Measurements from ENCODE around the gene SERPINB6. TPM values are rescaled to one million over a fixed set of nuclear protein-coding genes. Genes with fewer than 3 reads are reported as not detected.
"Not testable (repeated sequence)": the region's sequence is repeated elsewhere in the genome, so short reads cannot be mapped to it uniquely, and the experiment has no call there.

SERPINB6 gene
- polyA plus RNA-seq, 1 of the 3 experiments (the other 2 are of a cell fraction) = 102 TPM

GRCh38 chr6:2976060-2976459 is 4.7 kb upstream of the SERPINB6 start:
- H3K27ac ChIP-seq (ENCODE audit: low read depth in 2 of 2, low read length in 1 of 2) = peak overlapping the region in 1 of 2 experiments; percentile 86; a peak in 2 of 4 replicates
- H3K4me3 ChIP-seq (ENCODE audit: low read depth in 2 of 2, low read length in 1 of 2) = no peak overlapping the region
- no peaks in the 10 kb centered on the region for H4K20me1 ChIP-seq (ENCODE audit: insufficient read depth)
- no peaks in the 10 kb centered on the region for H3K9me3 ChIP-seq
- no peaks in the 10 kb centered on the region for H3K9me2 ChIP-seq
- 90% methylated on average over 5 of the region's 5 CpGs for WGBS (ENCODE audit: low lambda C conversion rate)
- CTCF ChIA-PET = interaction anchor here (0.9 to 3.7 kb wide), 2 partner anchors 11 to 24 kb away, joined by 4 to 27 read pairs; no protein-coding TSS in a partner anchor
- peaks cover 4 to 14% of the 10 kb centered on the region in 2 experiments; a peak in 2 of 4 replicates for H3K4me1 ChIP-seq (ENCODE audit: control insufficient read depth in 1 of 2, insufficient read depth in 2 of 2, low read depth in 1 of 2, low read length in 1 of 2)
- H3K27me3 ChIP-seq (ENCODE audit: insufficient read depth) = no peaks in the 10 kb centered on the region
- peaks cover 9% of the 10 kb centered on the region for H3K79me2 ChIP-seq (ENCODE audit: insufficient read depth)
- H3K4me2 ChIP-seq = peak overlapping the region; percentile 59; the same call in 1 of the 2 replicates
- peak overlapping the region; percentile 67 for H3K9ac ChIP-seq
- POLR2A ChIA-PET = no interaction called here
- TF ChIP-seq FOSL2 (IDR thresholded peaks at IDR 0.05; ENCODE audit: borderline replicate concordance, low read depth) (no peak), USF1 (IDR thresholded peaks at IDR 0.05; ENCODE audit: borderline replicate concordance, low read depth) (no peak), RCOR1 (IDR thresholded peaks at IDR 0.05; ENCODE audit: low read length) (no peak), NFIC (IDR thresholded peaks at IDR 0.05; ENCODE audit: borderline replicate concordance) (no peak), TAF1 (IDR thresholded peaks at IDR 0.05; ENCODE audit: borderline replicate concordance, low read depth, low read length) (no peak), FOXM1 (IDR thresholded peaks at IDR 0.05; ENCODE audit: low read depth) (no peak), RXRA (IDR thresholded peaks at IDR 0.05; ENCODE audit: borderline replicate concordance, low read depth) (no peak)
- H3K36me3 ChIP-seq (replicated peaks in 1 of 2; ENCODE audit: control insufficient read depth in 1 of 2, insufficient read depth in 2 of 2, low read length in 1 of 2) = no peaks in the 10 kb centered on the region
- H2AFZ ChIP-seq (ENCODE audit: low read depth) = peak overlapping the region; percentile 72; the same call in 1 of the 2 replicates
- no peak for DNase-seq
- H3F3A ChIP-seq (replicated peaks; ENCODE audit: insufficient read depth) = peaks cover 20% of the 10 kb centered on the region

DNA sequence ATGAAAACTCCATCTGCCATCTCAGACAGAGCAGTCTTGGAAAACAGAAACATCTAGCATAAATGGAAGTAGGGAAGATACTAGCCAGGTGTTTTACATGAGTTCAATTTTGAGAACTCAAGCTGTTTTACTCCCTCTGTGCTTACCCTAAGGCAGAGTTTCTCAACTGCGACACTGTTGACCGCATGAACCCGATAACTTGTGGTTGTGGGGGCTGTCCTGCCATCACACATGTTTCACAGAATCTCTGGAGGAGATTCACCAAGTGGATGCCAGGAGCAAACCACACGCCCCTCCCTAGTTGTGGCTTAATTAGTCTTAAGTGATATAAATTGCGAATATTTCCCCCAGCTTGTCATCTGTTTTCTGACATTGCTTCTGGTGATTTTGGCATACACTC is 2.3 kb upstream of the SERPINB6 start:
- H3F3A ChIP-seq (replicated peaks; ENCODE audit: insufficient read depth) = peaks cover 31% of the 10 kb centered on the region
- no peaks in the 10 kb centered on the region for H3K9me3 ChIP-seq
- peaks cover 10 to 20% of the 10 kb centered on the region in 2 experiments; a peak in 3 of 4 replicates for H3K4me1 ChIP-seq (ENCODE audit: control insufficient read depth in 1 of 2, insufficient read depth in 2 of 2, low read depth in 1 of 2, low read length in 1 of 2)
- DNase-seq = no peak
- H3K4me2 ChIP-seq = no peak overlapping the region
- no peak for TF ChIP-seq TEAD4 (IDR thresholded peaks at IDR 0.05; ENCODE audit: borderline replicate concordance, insufficient read depth)
- TF ChIP-seq GABPA (IDR thresholded peaks at IDR 0.05; ENCODE audit: low read depth) = no peak
- TF ChIP-seq ELF1 (IDR thresholded peaks at IDR 0.05) = no peak
- TF ChIP-seq REST (IDR thresholded peaks at IDR 0.05; ENCODE audit: low read depth, low read length) = no peak
- TF ChIP-seq RXRA (IDR thresholded peaks at IDR 0.05; ENCODE audit: borderline replicate concordance, low read depth) = no peak
- no peak for TF ChIP-seq POLR2AphosphoS5 (IDR thresholded peaks at IDR 0.05; ENCODE audit: low read depth, low read length)
- TF ChIP-seq MEF2A (IDR thresholded peaks at IDR 0.05; ENCODE audit: borderline replicate concordance, low read depth) = no peak
- TF ChIP-seq SMC3 (IDR thresholded peaks at IDR 0.05; ENCODE audit: low read depth, low read length) = no peak
- no peak overlapping the region; a peak in 1 of 4 replicates for H3K27ac ChIP-seq (ENCODE audit: low read depth in 2 of 2, low read length in 1 of 2)
- H3K36me3 ChIP-seq (replicated peaks in 1 of 2; ENCODE audit: control insufficient read depth in 1 of 2, insufficient read depth in 2 of 2, low read length in 1 of 2) = no peaks in the 10 kb centered on the region
- no peaks in the 10 kb centered on the region for H3K9me2 ChIP-seq
- no peak overlapping the region for H2AFZ ChIP-seq (ENCODE audit: low read depth)
- H3K9ac ChIP-seq = no peak overlapping the region
- 89% methylated on average over 5 of the region's 5 CpGs for WGBS (ENCODE audit: low lambda C conversion rate)
- no peaks in the 10 kb centered on the region for H3K27me3 ChIP-seq (ENCODE audit: insufficient read depth)
- peaks cover 27% of the 10 kb centered on the region for H3K79me2 ChIP-seq (ENCODE audit: insufficient read depth)
- no peak overlapping the region for H3K4me3 ChIP-seq (ENCODE audit: low read depth in 2 of 2, low read length in 1 of 2)
- ChIA-PET POLR2A (interaction anchor here (1.5 kb wide), 1 partner anchor 15 kb away, joined by 5 read pairs; no protein-coding TSS in a partner anchor), CTCF (interaction anchor here (1.3 to 3.7 kb wide), 3 partner anchors 11 to 22 kb away, joined by 4 to 27 read pairs (median 6); no protein-coding TSS in a partner anchor)
- no peaks in the 10 kb centered on the region for H4K20me1 ChIP-seq (ENCODE audit: insufficient read depth)

- H3K4me1 ChIP-seq (ENCODE audit: control insufficient read depth in 1 of 2, insufficient read depth in 2 of 2, low read depth in 1 of 2, low read length in 1 of 2) = peaks cover 10 to 20% of the 10 kb centered on the region in 2 experiments; a peak in 3 of 4 replicates
- POLR2A ChIA-PET; H3K4me3 ChIP-seq (ENCODE audit: low read depth in 2 of 2, low read length in 1 of 2); H2AFZ ChIP-seq (ENCODE audit: low read depth); H3K9me3 ChIP-seq; H3K27ac ChIP-seq (ENCODE audit: low read depth in 2 of 2, low read length in 1 of 2); H3K36me3 ChIP-seq (replicated peaks in 1 of 2; ENCODE audit: control insufficient read depth in 1 of 2, insufficient read depth in 2 of 2, low read length in 1 of 2); H3K9me2 ChIP-seq; H4K20me1 ChIP-seq (ENCODE audit: insufficient read depth); H3K4me2 ChIP-seq; H3K27me3 ChIP-seq (ENCODE audit: insufficient read depth); DNase-seq; H3K9ac ChIP-seq: not testable (repeated sequence)
- WGBS (ENCODE audit: low lambda C conversion rate) = 96% methylated on average over 6 of the region's 6 CpGs
- CTCF ChIA-PET = interaction anchor here (1.4 to 3.7 kb wide), 2 partner anchors 14 to 21 kb away, joined by 4 to 27 read pairs; no protein-coding TSS in a partner anchor
- peaks cover 32% of the 10 kb centered on the region for H3K79me2 ChIP-seq (ENCODE audit: insufficient read depth)
- H3F3A ChIP-seq (replicated peaks; ENCODE audit: insufficient read depth) = peaks cover 31% of the 10 kb centered on the region
Measured at GRCh38 chr6:2973180-2973579, 1.8 kb upstream of the SERPINB6 start.

Data from SK-N-SH (cell line).